ENCODE measurements around the gene CKAP4.

GRCh38 chr12:106245767-106246166 is 2.1 kb downstream of the CKAP4 start:
- TF ChIP-seq POLR2AphosphoS2 (IDR thresholded peaks at IDR 0.05; ENCODE audit: low read depth, low read length) (no peak), POLR2A (IDR thresholded peaks at IDR 0.05; ENCODE audit: low read depth, low read length) (no peak), CREB1 (IDR thresholded peaks at IDR 0.05; ENCODE audit: low read depth) (no peak), TAF1 (IDR thresholded peaks at IDR 0.05; ENCODE audit: borderline replicate concordance, low read depth, low read length) (no peak), ATF3 (IDR thresholded peaks at IDR 0.05; ENCODE audit: borderline replicate concordance, extremely low read depth, low read depth, low read length) (no peak), KDM1A (IDR thresholded peaks at IDR 0.05; ENCODE audit: borderline replicate concordance) (no peak), NR2C1 (IDR thresholded peaks at IDR 0.05) (no peak), RCOR1 (conservative IDR thresholded peaks at IDR 0.05; ENCODE audit: low read depth, low read length) (no peak)
- TF ChIP-seq, protein P1, sequence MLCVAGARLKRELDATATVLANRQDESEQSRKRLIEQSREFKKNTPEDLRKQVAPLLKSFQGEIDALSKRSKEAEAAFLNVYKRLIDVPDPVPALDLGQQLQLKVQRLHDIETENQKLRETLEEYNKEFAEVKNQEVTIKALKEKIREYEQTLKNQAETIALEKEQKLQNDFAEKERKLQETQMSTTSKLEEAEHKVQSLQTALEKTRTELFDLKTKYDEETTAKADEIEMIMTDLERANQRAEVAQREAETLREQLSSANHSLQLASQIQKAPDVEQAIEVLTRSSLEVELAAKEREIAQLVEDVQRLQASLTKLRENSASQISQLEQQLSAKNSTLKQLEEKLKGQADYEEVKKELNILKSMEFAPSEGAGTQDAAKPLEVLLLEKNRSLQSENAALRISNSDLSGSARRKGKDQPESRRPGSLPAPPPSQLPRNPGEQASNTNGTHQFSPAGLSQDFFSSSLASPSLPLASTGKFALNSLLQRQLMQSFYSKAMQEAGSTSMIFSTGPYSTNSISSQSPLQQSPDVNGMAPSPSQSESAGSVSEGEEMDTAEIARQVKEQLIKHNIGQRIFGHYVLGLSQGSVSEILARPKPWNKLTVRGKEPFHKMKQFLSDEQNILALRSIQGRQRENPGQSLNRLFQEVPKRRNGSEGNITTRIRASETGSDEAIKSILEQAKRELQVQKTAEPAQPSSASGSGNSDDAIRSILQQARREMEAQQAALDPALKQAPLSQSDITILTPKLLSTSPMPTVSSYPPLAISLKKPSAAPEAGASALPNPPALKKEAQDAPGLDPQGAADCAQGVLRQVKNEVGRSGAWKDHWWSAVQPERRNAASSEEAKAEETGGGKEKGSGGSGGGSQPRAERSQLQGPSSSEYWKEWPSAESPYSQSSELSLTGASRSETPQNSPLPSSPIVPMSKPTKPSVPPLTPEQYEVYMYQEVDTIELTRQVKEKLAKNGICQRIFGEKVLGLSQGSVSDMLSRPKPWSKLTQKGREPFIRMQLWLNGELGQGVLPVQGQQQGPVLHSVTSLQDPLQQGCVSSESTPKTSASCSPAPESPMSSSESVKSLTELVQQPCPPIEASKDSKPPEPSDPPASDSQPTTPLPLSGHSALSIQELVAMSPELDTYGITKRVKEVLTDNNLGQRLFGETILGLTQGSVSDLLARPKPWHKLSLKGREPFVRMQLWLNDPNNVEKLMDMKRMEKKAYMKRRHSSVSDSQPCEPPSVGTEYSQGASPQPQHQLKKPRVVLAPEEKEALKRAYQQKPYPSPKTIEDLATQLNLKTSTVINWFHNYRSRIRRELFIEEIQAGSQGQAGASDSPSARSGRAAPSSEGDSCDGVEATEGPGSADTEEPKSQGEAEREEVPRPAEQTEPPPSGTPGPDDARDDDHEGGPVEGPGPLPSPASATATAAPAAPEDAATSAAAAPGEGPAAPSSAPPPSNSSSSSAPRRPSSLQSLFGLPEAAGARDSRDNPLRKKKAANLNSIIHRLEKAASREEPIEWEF (IDR thresholded peaks at IDR 0.05; ENCODE audit: insufficient replicate concordance, low read depth, low read length) = no peak
